Coronary artery (tissue), 2 donors: ENCODE measurements around the gene PDE8A.
"Not testable (repeated sequence)": the region's sequence is repeated elsewhere in the genome, so short reads cannot be mapped to it uniquely, and the experiment has no call there.

Source experiments
- DNase-seq: peaks from one replicate; pipeline ENCODE4 v3.0.0-alpha.2; 2017; ENCODE audit warnings: low spot score
- H3K27ac ChIP-seq, 2 donors: fragments of 200-600 bp; sonication (generic); one replicate each; pipeline ENCODE4 v1.5.1; 2016 to 2019
- H3K4me3 ChIP-seq: fragments of 200-600 bp; sonication (generic); 2 replicates; pipeline ENCODE4 v1.5.1; 2016; ENCODE audit warnings: mild to moderate bottlenecking, moderate library complexity
- TF ChIP-seq, protein P1 (sequence below): fragments of 200-600 bp; sonication (generic); IDR thresholded peaks from one replicate; pipeline ENCODE4 v1.5.1; 2019; ENCODE audit warnings: antibody characterized with exemption

Gene PDE8A

DNA sequence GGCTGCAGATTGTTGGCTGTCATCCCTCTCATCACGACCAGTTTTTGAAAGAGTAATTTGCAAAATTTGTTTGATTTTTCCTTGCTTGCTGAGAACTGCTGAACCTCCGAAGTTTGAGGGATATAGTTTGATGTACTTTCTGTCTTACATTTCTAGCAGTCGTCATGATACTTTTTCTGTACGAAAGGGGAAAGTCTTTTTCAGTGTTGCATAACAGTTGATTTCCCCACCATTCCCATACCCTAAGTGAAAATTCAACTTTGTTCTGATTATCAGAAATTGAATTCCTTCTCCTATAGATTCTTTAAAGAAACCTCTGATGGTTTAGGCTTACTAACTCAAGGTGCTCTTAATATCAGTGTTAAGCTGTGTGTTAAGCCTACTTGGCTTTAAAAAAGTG lies 1.6 kb downstream of the PDE8A start:
- Histone ChIP-seq H3K27ac (no peak overlapping the region), H3K4me3 (peak overlapping the region; percentile 85)
- DNase-seq, result no peak
- TF ChIP-seq, protein P1, sequence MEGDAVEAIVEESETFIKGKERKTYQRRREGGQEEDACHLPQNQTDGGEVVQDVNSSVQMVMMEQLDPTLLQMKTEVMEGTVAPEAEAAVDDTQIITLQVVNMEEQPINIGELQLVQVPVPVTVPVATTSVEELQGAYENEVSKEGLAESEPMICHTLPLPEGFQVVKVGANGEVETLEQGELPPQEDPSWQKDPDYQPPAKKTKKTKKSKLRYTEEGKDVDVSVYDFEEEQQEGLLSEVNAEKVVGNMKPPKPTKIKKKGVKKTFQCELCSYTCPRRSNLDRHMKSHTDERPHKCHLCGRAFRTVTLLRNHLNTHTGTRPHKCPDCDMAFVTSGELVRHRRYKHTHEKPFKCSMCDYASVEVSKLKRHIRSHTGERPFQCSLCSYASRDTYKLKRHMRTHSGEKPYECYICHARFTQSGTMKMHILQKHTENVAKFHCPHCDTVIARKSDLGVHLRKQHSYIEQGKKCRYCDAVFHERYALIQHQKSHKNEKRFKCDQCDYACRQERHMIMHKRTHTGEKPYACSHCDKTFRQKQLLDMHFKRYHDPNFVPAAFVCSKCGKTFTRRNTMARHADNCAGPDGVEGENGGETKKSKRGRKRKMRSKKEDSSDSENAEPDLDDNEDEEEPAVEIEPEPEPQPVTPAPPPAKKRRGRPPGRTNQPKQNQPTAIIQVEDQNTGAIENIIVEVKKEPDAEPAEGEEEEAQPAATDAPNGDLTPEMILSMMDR, result no peak

DNA sequence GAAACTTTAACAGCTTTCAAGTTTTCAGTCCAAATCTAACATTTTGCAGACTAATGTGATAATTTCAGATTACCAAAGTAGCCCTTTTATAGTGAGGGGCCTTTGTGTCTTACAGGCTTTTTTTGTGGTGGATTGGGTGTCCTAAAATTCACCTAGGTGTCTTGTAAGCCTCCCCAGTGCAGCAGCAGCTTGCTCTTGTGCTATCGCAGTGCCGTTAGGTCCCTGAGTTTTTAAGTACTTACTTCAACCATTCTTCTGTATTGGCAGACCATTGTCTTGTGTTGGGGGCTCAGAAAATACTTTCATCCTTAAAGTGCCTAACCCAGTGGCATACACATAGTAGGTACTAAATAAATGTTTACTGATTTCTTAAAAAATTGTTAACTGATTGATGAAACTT lies 2.1 kb downstream of the PDE8A start:
- peak overlapping the region; percentile 85 for H3K4me3 ChIP-seq
- no peak for DNase-seq
- TF ChIP-seq, protein P1, result no peak
- H3K27ac ChIP-seq, result no peak overlapping the region

DNA sequence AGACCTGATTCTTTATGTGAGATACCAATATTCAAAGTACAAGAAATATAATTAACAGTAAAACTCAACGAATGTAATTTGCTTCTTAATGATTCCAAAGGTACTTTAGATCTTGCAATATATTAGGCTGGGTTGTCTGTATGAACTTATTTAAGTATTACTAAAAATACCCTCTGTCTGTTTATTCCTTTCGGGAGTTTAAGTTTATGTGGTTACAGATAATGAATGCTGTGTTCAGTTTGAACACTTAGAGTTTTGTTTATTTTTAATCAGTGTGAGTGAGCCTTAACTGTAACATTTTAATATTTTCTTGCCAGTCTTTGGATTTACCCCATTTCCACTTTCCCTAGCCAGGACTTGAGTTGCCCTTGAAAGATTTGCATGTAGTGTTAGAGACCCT lies 3.5 kb downstream of the PDE8A start:
- TF ChIP-seq, protein P1, result no peak
- DNase-seq, result no peak
- H3K27ac ChIP-seq, result no peak overlapping the region
- H3K4me3 ChIP-seq, result no peak overlapping the region

DNA sequence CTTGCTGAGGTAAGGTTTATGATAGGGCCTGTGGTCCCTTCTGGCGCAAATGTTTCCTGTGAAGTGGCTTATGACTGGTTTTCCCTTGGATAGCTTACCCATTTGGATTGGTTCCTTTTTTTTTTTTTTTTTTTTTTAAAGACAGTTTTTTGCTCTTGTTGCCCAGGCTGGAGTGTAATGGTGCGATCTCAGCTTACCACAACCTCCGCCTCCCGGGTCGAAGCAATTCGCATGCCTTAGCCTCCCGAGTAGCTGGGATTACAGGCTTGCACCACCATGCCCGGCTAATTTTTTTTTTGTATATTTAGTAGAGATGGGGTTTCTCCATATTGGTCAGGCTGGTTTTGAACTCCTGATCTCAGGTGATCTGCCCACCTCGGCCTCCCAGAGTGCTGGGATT lies 5.7 kb downstream of the PDE8A start:
- not testable (repeated sequence) for H3K4me3 ChIP-seq, H3K27ac ChIP-seq, DNase-seq

DNA sequence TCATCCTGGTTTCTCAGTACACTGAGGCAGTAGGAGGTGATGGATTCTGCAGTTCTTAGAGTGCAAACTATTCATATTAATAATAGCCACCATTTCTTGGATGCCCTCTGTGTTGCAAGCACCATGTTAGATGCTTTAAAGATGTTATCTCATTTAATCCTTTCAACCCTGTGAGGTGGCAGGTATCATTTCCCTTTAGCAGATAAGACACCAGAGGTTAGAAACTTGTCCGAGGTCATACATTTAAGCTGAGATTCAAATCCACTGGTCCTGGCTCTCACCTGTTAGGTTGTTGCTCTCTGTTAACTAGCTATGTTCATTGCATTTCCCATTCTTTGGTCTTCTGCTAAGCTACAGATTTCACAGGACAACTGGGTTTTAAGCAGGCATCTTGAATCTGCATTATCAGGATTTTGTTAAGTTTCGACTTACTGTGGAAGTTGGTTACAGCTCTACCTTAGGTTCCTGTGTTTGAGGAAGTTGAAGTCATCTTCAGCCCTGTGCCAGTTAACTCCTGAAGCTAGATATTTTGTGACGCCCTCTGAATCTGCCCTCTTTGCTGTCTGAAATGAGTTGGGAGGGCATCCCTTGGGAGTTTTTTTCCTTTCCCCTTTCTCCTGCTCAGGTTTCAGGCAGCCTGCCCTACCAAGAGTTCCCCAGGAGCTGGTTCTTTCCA lies 6.4 kb downstream of the PDE8A start:
- Histone ChIP-seq H3K27ac (no peak overlapping the region), H3K4me3 (no peak overlapping the region)
- TF ChIP-seq, protein P1, result no peak
- DNase-seq, result no peak

DNA sequence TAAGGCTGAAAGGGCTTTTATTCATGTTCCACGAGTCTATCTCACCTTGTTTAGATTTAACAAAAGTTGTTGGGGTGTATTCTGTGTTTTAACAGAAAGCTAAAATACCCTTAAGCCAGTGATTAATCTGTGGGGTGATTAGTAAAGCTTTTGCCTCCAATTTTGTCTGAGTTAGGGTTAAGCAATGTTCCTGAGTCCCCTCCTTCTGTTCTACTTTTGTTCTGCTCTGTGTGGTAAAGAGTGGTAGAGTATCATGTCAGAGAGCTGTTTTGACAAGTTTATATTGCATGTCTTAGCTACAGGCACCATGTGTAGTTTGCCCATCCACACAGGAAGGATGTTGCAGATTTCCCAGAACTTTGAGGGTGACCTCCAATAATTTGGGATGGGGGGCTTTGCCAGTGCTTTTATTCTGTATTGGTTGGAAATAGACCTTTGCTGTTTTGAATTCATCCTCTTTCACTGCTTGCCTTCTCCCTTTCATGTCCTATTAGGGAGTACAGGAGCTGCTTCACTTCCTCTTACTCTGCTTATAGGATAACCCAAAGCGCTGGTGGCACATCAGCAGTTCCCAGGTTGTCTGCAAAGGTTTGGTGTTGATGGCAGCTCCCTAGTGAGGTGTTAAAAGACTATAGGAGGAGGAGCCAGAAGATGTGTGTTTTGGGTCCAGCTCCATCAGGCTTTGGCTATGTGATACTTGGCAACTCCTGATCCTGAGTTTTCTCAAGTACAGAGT lies 7.4 kb downstream of the PDE8A start:
- TF ChIP-seq, protein P1, result no peak
- Histone ChIP-seq H3K4me3 (no peak overlapping the region), H3K27ac (no peak overlapping the region)
- DNase-seq, result no peak

DNA sequence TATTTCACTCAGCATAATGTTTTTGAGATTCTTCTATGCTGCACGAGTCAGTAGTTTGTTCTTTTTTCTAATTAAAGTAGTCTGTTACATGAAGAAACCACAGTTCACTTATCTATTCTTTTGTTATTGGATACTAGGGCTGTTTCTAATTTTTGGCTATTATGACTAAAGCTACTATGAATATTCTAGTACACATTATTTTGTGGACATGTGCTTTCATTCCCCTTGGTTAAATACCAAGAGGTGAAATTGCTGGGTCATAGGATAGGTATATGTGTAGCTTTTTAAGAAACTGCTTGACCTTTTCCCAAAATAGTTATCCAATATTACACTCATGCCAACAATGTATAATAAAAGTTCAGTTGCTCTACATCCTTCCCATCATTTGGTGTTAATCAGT lies 8.9 kb downstream of the PDE8A start:
- H3K27ac ChIP-seq, result no peak overlapping the region
- TF ChIP-seq, protein P1, result no peak

More for the DNA sequence above, 8.9 kb downstream of the PDE8A start:
- no peak for DNase-seq
- no peak overlapping the region for H3K4me3 ChIP-seq
